H9 (cell line): ENCODE results near the gene TSPO. TPM values are rescaled to one million over a fixed set of nuclear protein-coding genes. Genes with fewer than 3 reads are reported as not detected.

Experiments
- DNase-seq: peaks from one replicate; pipeline ENCODE4 v3.0.0-alpha.2; 2017
- H2AFZ ChIP-seq: one replicate; pipeline ENCODE4 v1.6.1; 2013; ENCODE audit warnings: mild to moderate bottlenecking, low read length, control low read depth, moderate library complexity
- H2AK5ac ChIP-seq: 2 replicates; pipeline ENCODE4 v1.6.1; 2013; ENCODE audit warnings: low read length, control low read depth, mixed read lengths; ENCODE audit not compliant: insufficient read length
- H2BK120ac ChIP-seq: one replicate; pipeline ENCODE4 v1.6.1; 2013; ENCODE audit warnings: low read depth, mild to moderate bottlenecking, low read length, control low read depth, inconsistent platforms; ENCODE audit not compliant: poor library complexity, severe bottlenecking
- H2BK12ac ChIP-seq: 2 replicates; pipeline ENCODE4 v1.6.1; 2013; ENCODE audit warnings: low read length, control low read depth, mixed read lengths, low read depth; ENCODE audit not compliant: insufficient read length
- H2BK15ac ChIP-seq: 2 replicates; pipeline ENCODE4 v1.6.1; 2013; ENCODE audit warnings: low read depth, low read length, control low read depth
- H2BK20ac ChIP-seq: one replicate; pipeline ENCODE4 v1.6.1; 2013; ENCODE audit warnings: low read depth, mild to moderate bottlenecking, low read length, control low read depth, inconsistent platforms; ENCODE audit not compliant: poor library complexity, severe bottlenecking
- H2BK5ac ChIP-seq: 2 replicates; pipeline ENCODE4 v1.6.1; 2013; ENCODE audit warnings: low read length, control low read depth, mixed read lengths; ENCODE audit not compliant: insufficient read length
- H3K14ac ChIP-seq: 2 replicates; pipeline ENCODE4 v1.6.1; 2013; ENCODE audit warnings: low read length, control low read depth; ENCODE audit not compliant: insufficient read depth
- H3K18ac ChIP-seq: 2 replicates; pipeline ENCODE4 v1.6.1; 2013; ENCODE audit warnings: low read depth, mild to moderate bottlenecking, mixed read lengths, low read length, control low read depth; ENCODE audit not compliant: insufficient read length
- H3K23ac ChIP-seq: 2 replicates; pipeline ENCODE4 v1.6.1; 2013; ENCODE audit warnings: low read length, control low read depth, mixed read lengths, low read depth; ENCODE audit not compliant: insufficient read length
- H3K23me2 ChIP-seq: 2 replicates; pipeline ENCODE4 v1.6.1; 2013; ENCODE audit warnings: low read depth, mild to moderate bottlenecking, mixed read lengths, low read length, control low read depth; ENCODE audit not compliant: insufficient read length, poor library complexity, severe bottlenecking
- H3K27ac ChIP-seq: 2 replicates; pipeline ENCODE4 v1.5.1; 2013; ENCODE audit warnings: low read length, control low read depth, mixed read lengths, low read depth; ENCODE audit not compliant: insufficient read length
- H3K27me3 ChIP-seq: 2 replicates; pipeline ENCODE4 v1.6.1; 2013; ENCODE audit warnings: low read length, control low read depth, inconsistent platforms; ENCODE audit not compliant: insufficient read depth
- H3K4ac ChIP-seq: 2 replicates; pipeline ENCODE4 v1.6.1; 2013; ENCODE audit warnings: low read depth, mild to moderate bottlenecking, control low read depth, inconsistent platforms, low read length, moderate library complexity
- H3K4me1 ChIP-seq: 2 replicates; pipeline ENCODE4 v1.6.1; 2013; ENCODE audit warnings: low read length, control low read depth, inconsistent platforms; ENCODE audit not compliant: insufficient read depth
- H3K4me2 ChIP-seq: 2 replicates; pipeline ENCODE4 v1.6.1; 2013; ENCODE audit warnings: low read length, control low read depth, mixed read lengths; ENCODE audit not compliant: insufficient read length, insufficient read depth
- H3K56ac ChIP-seq: 2 replicates; pipeline ENCODE4 v1.6.1; 2013; ENCODE audit warnings: low read depth, mild to moderate bottlenecking, mixed read lengths, low read length, control low read depth; ENCODE audit not compliant: insufficient read length
- H3K79me1 ChIP-seq: 2 replicates; pipeline ENCODE4 v1.6.1; 2013; ENCODE audit warnings: low read depth, mild to moderate bottlenecking, moderate library complexity, low read length, control low read depth, inconsistent platforms; ENCODE audit not compliant: insufficient read depth, poor library complexity, severe bottlenecking
- H3K79me2 ChIP-seq: 2 replicates; pipeline ENCODE4 v1.6.1; 2013; ENCODE audit warnings: low read length, control low read depth, inconsistent platforms; ENCODE audit not compliant: insufficient read depth
- H3K9ac ChIP-seq: 2 replicates; pipeline ENCODE4 v1.6.1; 2013; ENCODE audit warnings: low read length, control low read depth, mixed read lengths; ENCODE audit not compliant: insufficient read length; ENCODE audit errors: extremely low read depth
- H3K9me3 ChIP-seq: one replicate; pipeline ENCODE4 v1.6.1; 2013; ENCODE audit warnings: low read depth, low read length, inconsistent platforms; ENCODE audit not compliant: control insufficient read depth
- H3T11ph ChIP-seq: one replicate; pipeline ENCODE4 v1.6.1; 2013; ENCODE audit warnings: mild to moderate bottlenecking, low read length, control low read depth, inconsistent platforms
- H4K20me1 ChIP-seq: one replicate; pipeline ENCODE4 v1.6.1; 2013; ENCODE audit not compliant: control insufficient read depth, insufficient read length, insufficient read depth
- H4K5ac ChIP-seq: 2 replicates; pipeline ENCODE4 v1.6.1; 2013; ENCODE audit warnings: low read depth, mild to moderate bottlenecking, mixed read lengths, low read length, control low read depth; ENCODE audit not compliant: insufficient read length
- H4K8ac ChIP-seq: replicated peaks from 2 replicates; pipeline ENCODE4 v1.6.1; 2013; ENCODE audit warnings: low read length, control low read depth, mixed read lengths, low read depth; ENCODE audit not compliant: insufficient read length
- H4K91ac ChIP-seq: 2 replicates; pipeline ENCODE4 v1.6.1; 2013; ENCODE audit warnings: low read depth, mild to moderate bottlenecking, moderate library complexity, mixed read lengths, low read length, control low read depth; ENCODE audit not compliant: insufficient read length
- H3K27ac Mint-ChIP-seq, 3 experiments: 2 replicates in 2 of 3; 3 replicates in 1 of 3; pipeline ENCODE4 v1.8.0; 2020 to 2021; ENCODE audit warnings: mixed read lengths in 3 of 3, mild to moderate bottlenecking in 1 of 3, moderate library complexity in 1 of 3
- H3K27me3 Mint-ChIP-seq: 2 replicates; pipeline ENCODE4 v1.8.0; 2021; ENCODE audit warnings: low read depth, mild to moderate bottlenecking, moderate library complexity, mixed read lengths
- H3K36me3 Mint-ChIP-seq, 3 experiments: 2 replicates in 2 of 3; 3 replicates in 1 of 3; pipeline ENCODE4 v1.8.0; 2020 to 2021; ENCODE audit warnings: low read depth in 3 of 3, mixed read lengths in 3 of 3; ENCODE audit not compliant: insufficient read depth in 1 of 3
- H3K4me1 Mint-ChIP-seq, 2 experiments: 2 replicates each; pipeline ENCODE4 v1.8.0; 2020; ENCODE audit warnings: mixed read lengths in 2 of 2
- H3K4me3 Mint-ChIP-seq, 2 experiments: 2 replicates in 1 of 2; 3 replicates in 1 of 2; pipeline ENCODE4 v1.8.0; 2020 to 2021; ENCODE audit warnings: mild to moderate bottlenecking in 2 of 2, mixed read lengths in 2 of 2, moderate library complexity in 1 of 2
- H3K9me3 Mint-ChIP-seq, 2 experiments: 2 replicates in 1 of 2; 3 replicates in 1 of 2; pipeline ENCODE4 v1.8.0; 2020; ENCODE audit warnings: mild to moderate bottlenecking in 2 of 2, mixed read lengths in 2 of 2, moderate library complexity in 1 of 2
- CTCF ChIP-seq: fragments of 200-600 bp; sonication (generic); conservative IDR thresholded peaks from 3 replicates; pipeline ENCODE4 v1.8.0; 2021; ENCODE audit warnings: antibody characterized with exemption, mild to moderate bottlenecking
- WGBS: extraction: QIAGEN DNeasy Blood & Tissue Kit; methylation state at CpG from one replicate; pipeline ENCODE4 v1.1.7; 2013; ENCODE audit warnings: missing lambda C conversion rate, low lambda C conversion rate, mixed read lengths; ENCODE audit not compliant: insufficient read length; ENCODE audit errors: extremely low coverage; 5-methylcytosine and 5-hydroxymethylcytosine counted together
- total RNA-seq: library from RNA; stranded (reverse); gene quantifications from 2 replicates; pipeline ENCODE4 v1.2.1, GENCODE V29; 2021

TSPO gene
- total RNA-seq, 1 experiment from 2014 or later: 14.8 TPM

- no peak overlapping the region for H3K27ac ChIP-seq
- Mint-ChIP-seq H3K36me3 (no peaks in the 10 kb centered on the region), H3K9me3 (no peaks in the 10 kb centered on the region), H3K27me3 (peaks cover 65% of the 10 kb centered on the region), H3K4me1 (peaks cover 17 to 35% of the 10 kb centered on the region in 2 experiments), H3K27ac (no peak overlapping the region), H3K4me3 (no peak overlapping the region)
- no peak overlapping the region for H2BK5ac ChIP-seq
- H4K8ac ChIP-seq: no peak overlapping the region
- no peak overlapping the region for H3K4me2 ChIP-seq
- no peak overlapping the region for H3K56ac ChIP-seq
- H3K18ac ChIP-seq: no peak overlapping the region
- no peak for DNase-seq
- H3K23ac ChIP-seq: no peak overlapping the region
- no peak overlapping the region for H3K14ac ChIP-seq
- H3K4me1 ChIP-seq: peaks cover 4% of the 10 kb centered on the region; the same call in 1 of the 2 replicates
- no peak overlapping the region for H3T11ph ChIP-seq
- H3K27me3 ChIP-seq: peaks cover 29% of the 10 kb centered on the region
- WGBS: no CpG with 5 or more reads among the region's 13 CpGs
- no peaks in the 10 kb centered on the region for H3K79me2 ChIP-seq
- H4K20me1 ChIP-seq: no peaks in the 10 kb centered on the region
- H2BK12ac ChIP-seq: no peak overlapping the region
- no peak overlapping the region for H4K5ac ChIP-seq
- H3K23me2 ChIP-seq: peaks cover 11% of the 10 kb centered on the region
- no peaks in the 10 kb centered on the region for H3K9me3 ChIP-seq
- no peak for TF ChIP-seq CTCF
- no peak overlapping the region for H3K4ac ChIP-seq
- H2AK5ac ChIP-seq: no peak overlapping the region
- no peak overlapping the region for H4K91ac ChIP-seq
- no peak overlapping the region for H2BK15ac ChIP-seq
- no peak overlapping the region for H2BK20ac ChIP-seq
- H3K79me1 ChIP-seq: no peaks in the 10 kb centered on the region
- H2BK120ac ChIP-seq: no peak overlapping the region
- H3K9ac ChIP-seq: no peak overlapping the region
- no peak overlapping the region for H2AFZ ChIP-seq
Measured at GRCh38 chr22:43113526-43114251, 37.7 kb upstream of the TSPO start.
